Thyroid gland (tissue), 4 donors: Measurements from ENCODE around the gene TTK.

ENCODE experiments used
- POLR2A ChIP-seq, 2 donors: fragments of 450-650 bp; IDR thresholded peaks; one replicate each; pipeline ENCODE4 v1.6.1; 2017; ENCODE audit warnings: antibody characterized with exemption in 2 of 2, mild to moderate bottlenecking in 2 of 2, moderate library complexity in 1 of 2
- TF ChIP-seq, protein P1 (sequence below), 6 experiments: fragments of 200-600 bp in 3 of 6; fragments of 450-650 bp in 3 of 6; sonication (generic) in 3 of 6; IDR thresholded peaks; one replicate each; pipeline ENCODE4 v1.5.1; 2016 to 2019; ENCODE audit warnings: antibody characterized with exemption in 6 of 6, mild to moderate bottlenecking in 2 of 6, inconsistent platforms in 1 of 6, moderate library complexity in 1 of 6

DNA sequence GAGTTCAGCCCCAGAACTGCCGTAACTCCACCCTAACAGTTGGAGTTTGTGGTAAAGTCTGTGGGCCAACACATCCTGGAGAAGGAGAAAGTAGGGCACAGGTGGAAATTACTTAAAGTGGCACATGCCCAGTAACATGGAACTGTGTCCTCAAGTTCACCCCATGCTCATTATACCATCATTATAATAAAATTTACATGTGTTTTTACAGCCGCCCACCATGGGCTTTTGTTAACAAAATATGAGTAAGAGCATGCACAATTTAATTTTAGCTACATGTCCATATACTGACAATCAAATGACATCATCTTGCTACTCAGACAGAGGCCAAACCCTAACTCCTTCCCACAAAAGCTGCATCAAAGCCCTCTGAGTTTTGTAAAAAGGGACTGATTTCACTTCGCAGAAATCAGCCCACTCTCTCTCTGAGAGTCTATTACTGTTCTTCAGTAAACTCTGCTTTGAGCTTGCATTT, 39.8 kb upstream of the TTK start:
- TF ChIP-seq, protein P1, sequence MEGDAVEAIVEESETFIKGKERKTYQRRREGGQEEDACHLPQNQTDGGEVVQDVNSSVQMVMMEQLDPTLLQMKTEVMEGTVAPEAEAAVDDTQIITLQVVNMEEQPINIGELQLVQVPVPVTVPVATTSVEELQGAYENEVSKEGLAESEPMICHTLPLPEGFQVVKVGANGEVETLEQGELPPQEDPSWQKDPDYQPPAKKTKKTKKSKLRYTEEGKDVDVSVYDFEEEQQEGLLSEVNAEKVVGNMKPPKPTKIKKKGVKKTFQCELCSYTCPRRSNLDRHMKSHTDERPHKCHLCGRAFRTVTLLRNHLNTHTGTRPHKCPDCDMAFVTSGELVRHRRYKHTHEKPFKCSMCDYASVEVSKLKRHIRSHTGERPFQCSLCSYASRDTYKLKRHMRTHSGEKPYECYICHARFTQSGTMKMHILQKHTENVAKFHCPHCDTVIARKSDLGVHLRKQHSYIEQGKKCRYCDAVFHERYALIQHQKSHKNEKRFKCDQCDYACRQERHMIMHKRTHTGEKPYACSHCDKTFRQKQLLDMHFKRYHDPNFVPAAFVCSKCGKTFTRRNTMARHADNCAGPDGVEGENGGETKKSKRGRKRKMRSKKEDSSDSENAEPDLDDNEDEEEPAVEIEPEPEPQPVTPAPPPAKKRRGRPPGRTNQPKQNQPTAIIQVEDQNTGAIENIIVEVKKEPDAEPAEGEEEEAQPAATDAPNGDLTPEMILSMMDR (IDR thresholded peaks at IDR 0.05) = no peak
- TF ChIP-seq POLR2A (IDR thresholded peaks at IDR 0.05) = no peak
